Chondrocyte (in vitro differentiated cells): ENCODE measurements around the gene THEM4. TPM values are rescaled to one million over a fixed set of nuclear protein-coding genes. Genes with fewer than 3 reads are reported as not detected.
"Not testable (repeated sequence)": the region's sequence is repeated elsewhere in the genome, so short reads cannot be mapped to it uniquely, and the experiment has no call there.

Experiments
- DNase-seq: peaks from one replicate; pipeline ENCODE4 v3.0.0; 2021; ENCODE audit warnings: mixed read lengths, low spot score
- H3K27ac Mint-ChIP-seq: one replicate; pipeline ENCODE4 v1.8.0; 2021; ENCODE audit warnings: mild to moderate bottlenecking, moderate library complexity, mixed read lengths; ENCODE audit not compliant: unreplicated experiment
- H3K27me3 Mint-ChIP-seq: 2 replicates; pipeline ENCODE4 v1.8.0; 2021; ENCODE audit warnings: low read depth, mixed read lengths
- H3K36me3 Mint-ChIP-seq: 2 replicates; pipeline ENCODE4 v1.8.0; 2021; ENCODE audit warnings: low read depth, mixed read lengths
- H3K4me1 Mint-ChIP-seq: 2 replicates; pipeline ENCODE4 v1.8.0; 2021; ENCODE audit warnings: low read depth, mild to moderate bottlenecking, mixed read lengths
- H3K4me3 Mint-ChIP-seq: one replicate; pipeline ENCODE4 v1.8.0; 2021; ENCODE audit warnings: mild to moderate bottlenecking, moderate library complexity, mixed read lengths; ENCODE audit not compliant: unreplicated experiment
- H3K9me3 Mint-ChIP-seq: 2 replicates; pipeline ENCODE4 v1.8.0; 2021; ENCODE audit warnings: low read depth, mixed read lengths
- total RNA-seq: library from RNA; stranded (reverse); gene quantifications from 3 replicates; pipeline ENCODE4 v1.2.1, GENCODE V29; 2021
- TF ChIP-seq, protein P1 (sequence below): fragments of 200-600 bp; sonication (generic); IDR thresholded peaks from 2 replicates; pipeline ENCODE4 v1.5.0; 2021; ENCODE audit warnings: antibody characterized with exemption, mild to moderate bottlenecking, moderate library complexity

Gene THEM4
- total RNA-seq, 1 donor from 2014 or later: 6.9 TPM

- H3K36me3 Mint-ChIP-seq: no peaks in the 10 kb centered on the region
- H3K27me3 Mint-ChIP-seq: peaks cover 3% of the 10 kb centered on the region
- H3K4me1 Mint-ChIP-seq: peaks cover 17% of the 10 kb centered on the region
- no peaks in the 10 kb centered on the region for H3K9me3 Mint-ChIP-seq
- no peak overlapping the region for H3K27ac Mint-ChIP-seq
- no peak overlapping the region for H3K4me3 Mint-ChIP-seq
- DNase-seq: no peak
- TF ChIP-seq, protein P1, sequence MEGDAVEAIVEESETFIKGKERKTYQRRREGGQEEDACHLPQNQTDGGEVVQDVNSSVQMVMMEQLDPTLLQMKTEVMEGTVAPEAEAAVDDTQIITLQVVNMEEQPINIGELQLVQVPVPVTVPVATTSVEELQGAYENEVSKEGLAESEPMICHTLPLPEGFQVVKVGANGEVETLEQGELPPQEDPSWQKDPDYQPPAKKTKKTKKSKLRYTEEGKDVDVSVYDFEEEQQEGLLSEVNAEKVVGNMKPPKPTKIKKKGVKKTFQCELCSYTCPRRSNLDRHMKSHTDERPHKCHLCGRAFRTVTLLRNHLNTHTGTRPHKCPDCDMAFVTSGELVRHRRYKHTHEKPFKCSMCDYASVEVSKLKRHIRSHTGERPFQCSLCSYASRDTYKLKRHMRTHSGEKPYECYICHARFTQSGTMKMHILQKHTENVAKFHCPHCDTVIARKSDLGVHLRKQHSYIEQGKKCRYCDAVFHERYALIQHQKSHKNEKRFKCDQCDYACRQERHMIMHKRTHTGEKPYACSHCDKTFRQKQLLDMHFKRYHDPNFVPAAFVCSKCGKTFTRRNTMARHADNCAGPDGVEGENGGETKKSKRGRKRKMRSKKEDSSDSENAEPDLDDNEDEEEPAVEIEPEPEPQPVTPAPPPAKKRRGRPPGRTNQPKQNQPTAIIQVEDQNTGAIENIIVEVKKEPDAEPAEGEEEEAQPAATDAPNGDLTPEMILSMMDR: no peak
Measured at GRCh38 chr1:151859891-151860293, 49.4 kb downstream of the THEM4 start.

- Mint-ChIP-seq H3K27ac (no peak overlapping the region), H3K36me3 (no peaks in the 10 kb centered on the region), H3K4me3 (no peak overlapping the region), H3K9me3 (no peaks in the 10 kb centered on the region), H3K27me3 (peaks cover 3% of the 10 kb centered on the region), H3K4me1 (peaks cover 17% of the 10 kb centered on the region)
- DNase-seq: no peak
- TF ChIP-seq, protein P1: no peak
Measured at GRCh38 chr1:151858886-151859665, 50.2 kb downstream of the THEM4 start.

GRCh38 chr1:151858030-151858746 is 51.1 kb downstream of the THEM4 start:
- no peak overlapping the region for H3K27ac Mint-ChIP-seq
- H3K4me1 Mint-ChIP-seq: peaks cover 17% of the 10 kb centered on the region
- H3K9me3 Mint-ChIP-seq: no peaks in the 10 kb centered on the region
- H3K4me3 Mint-ChIP-seq: no peak overlapping the region
- no peaks in the 10 kb centered on the region for H3K36me3 Mint-ChIP-seq
- peaks cover 3% of the 10 kb centered on the region for H3K27me3 Mint-ChIP-seq
- no peak for DNase-seq
- TF ChIP-seq, protein P1: no peak

DNA sequence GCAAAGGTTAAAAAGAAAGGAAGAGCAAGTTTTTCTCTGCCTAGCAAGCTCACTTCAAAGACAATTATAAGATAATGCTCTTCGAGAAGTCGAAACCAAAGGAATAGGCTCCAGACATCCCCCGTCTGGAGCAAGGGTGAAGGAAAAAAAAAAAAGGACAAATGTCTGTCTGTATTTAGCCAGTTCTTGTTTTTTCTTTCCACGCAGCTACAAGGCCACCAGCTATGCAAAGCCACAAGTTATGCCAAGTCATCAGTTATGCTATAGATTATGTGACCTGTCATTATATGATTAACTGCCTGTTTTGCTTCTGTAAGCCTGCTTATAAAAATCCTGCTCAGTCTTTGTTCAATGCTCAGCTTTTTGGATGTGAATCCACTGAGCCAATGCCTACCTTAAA is 53.4 kb downstream of the THEM4 start:
- H3K27ac Mint-ChIP-seq: peak overlapping the region; percentile 47
- no peaks in the 10 kb centered on the region for H3K9me3 Mint-ChIP-seq
- no peaks in the 10 kb centered on the region for H3K36me3 Mint-ChIP-seq
- peaks cover 9% of the 10 kb centered on the region for H3K27me3 Mint-ChIP-seq
- DNase-seq: no peak
- no peak overlapping the region for H3K4me3 Mint-ChIP-seq
- TF ChIP-seq, protein P1: no peak
- peaks cover 14% of the 10 kb centered on the region for H3K4me1 Mint-ChIP-seq

GRCh38 chr1:151855516-151855915 is 53.8 kb downstream of the THEM4 start:
- not testable (repeated sequence) for H3K9me3 Mint-ChIP-seq, DNase-seq, H3K4me3 Mint-ChIP-seq, H3K36me3 Mint-ChIP-seq, H3K27me3 Mint-ChIP-seq
- Mint-ChIP-seq H3K27ac (peak overlapping the region; percentile 25), H3K4me1 (peaks cover 14% of the 10 kb centered on the region)
